GM18526 (cell line): ENCODE data around the gene ADAM15.

Experiments
- POLR2A ChIP-seq: IDR thresholded peaks from 3 replicates; pipeline ENCODE4 v1.6.1; 2011; ENCODE audit not compliant: insufficient read length; ENCODE audit errors: extremely low read depth

Gene ADAM15

DNA sequence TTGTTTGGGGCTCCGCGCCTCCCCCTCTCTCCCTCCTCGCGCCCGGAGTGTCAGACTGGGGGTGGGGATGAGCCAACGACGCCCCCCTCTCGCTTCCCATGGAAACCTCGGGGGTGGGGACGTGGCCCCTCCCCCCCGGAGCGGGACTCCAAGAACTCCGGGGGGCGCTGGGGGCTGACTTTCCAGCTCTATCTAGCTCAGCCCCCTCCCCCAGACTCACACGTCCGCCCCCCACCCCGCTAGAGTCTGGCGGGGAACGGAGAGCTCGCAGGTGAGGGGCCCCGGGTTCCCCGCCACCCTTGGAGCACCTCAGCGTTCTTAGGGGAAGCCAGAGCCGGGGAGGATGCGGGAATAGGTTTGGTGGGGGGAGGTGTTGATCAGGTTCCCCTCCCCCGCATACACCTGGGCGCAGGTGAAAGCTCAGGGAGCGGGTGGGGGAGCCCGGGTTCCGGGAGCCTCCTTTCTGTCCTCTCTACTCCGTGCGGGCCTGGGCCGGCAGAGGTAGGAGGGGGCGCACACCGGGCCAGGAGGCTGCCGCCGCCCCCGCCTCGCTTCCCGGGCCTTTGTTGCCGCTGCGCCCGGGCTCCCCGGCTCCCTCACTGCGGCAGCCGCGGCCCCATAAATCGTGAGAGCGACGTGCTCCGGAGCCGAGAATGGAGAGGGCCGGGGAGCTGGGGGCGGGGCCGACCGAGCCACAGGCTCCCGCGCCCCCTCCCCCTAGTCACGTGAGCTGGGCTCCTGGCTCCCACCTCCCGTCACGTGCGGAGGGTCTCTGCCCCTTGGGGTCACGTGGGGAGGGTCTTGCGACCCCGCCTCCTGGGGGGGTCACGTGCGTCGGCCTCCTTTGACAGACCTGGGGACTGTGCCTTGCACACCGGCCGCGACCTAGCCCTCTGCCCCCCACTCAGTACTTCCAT lies 29.5 kb downstream of the ADAM15 start:
- no peak for TF ChIP-seq POLR2A

GRCh38 chr1:155081472-155082300 lies 30.6 kb downstream of the ADAM15 start:
- TF ChIP-seq POLR2A = no peak

DNA sequence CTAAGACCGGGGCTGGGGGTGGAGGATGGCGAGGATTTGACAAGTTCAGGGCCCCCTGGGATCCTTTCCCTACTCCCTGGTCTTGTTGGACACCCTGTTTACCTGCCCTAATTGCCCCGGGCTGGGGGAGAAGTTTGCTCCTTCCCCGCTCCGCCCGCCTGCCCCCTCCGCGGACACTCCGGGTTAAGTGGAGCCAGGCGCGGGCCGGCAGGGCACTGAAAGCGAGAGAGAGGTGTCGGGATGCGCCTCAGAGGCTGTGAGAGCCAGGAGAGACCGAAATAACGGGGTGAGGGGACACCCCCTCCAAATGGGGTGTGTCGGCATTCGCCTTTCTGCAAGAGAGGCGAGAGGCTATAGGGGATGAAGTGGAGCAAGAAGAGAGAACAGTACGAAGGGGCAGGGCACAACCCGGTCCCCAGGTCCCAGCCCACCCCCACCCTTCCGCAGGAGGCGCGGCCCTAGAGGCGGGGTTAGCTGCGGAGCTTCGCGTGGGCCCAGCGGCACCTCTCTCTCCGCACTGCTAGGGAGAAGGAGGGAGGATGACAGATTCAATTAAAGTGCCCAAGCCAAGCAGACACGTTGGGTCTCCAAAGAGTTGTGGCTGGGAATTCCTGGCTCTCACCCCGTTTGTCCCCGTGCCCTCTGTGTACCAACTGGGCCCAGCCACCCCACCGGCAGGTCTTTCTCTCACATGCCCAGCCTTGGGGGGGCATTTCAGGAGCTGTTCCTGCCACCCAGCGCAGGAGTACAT lies 31.4 kb downstream of the ADAM15 start:
- no peak for TF ChIP-seq POLR2A

- no peak for TF ChIP-seq POLR2A
Observed at GRCh38 chr1:155083052-155083541, 32.0 kb downstream of the ADAM15 start.

DNA sequence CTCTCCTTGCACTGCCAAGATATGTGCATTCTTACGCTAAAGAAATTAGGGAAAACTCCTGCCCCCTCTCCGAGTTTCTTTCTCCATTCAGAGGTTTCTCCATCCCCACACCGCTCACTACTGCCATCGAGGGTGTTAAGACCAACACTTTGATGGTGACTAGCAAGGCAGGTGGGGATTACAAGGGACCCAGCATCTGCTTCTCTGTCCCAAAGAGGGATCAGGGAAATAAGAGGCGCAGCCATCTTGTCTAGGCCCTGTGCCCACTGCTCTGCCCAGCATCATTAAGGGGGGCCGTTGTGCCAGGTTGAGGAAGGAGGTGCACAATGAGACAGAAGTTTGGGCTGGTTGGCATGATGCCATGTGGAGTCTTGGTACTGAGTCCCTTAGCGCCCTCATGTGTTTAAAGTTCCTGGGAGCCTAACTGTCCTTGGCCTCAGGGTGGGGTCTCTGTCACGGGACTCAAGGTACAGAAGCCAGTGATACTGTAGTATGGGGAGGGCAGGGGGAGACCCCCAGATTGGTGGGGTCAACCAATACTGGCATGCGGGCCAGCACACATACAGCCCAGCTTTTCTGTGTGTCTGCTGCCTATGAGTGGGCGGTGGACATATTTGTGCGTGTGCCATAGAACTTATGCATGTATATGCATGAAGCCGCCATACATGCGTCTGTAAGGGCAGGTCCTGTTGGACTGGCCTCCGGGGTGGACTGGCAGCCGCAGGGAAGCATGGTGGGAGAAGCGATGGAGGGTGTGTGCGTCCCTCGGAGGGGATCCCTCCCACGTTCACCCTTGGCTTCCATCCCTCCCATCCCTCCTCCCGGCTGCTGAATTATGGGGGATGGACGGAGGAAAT lies 33.0 kb downstream of the ADAM15 start:
- no peak for TF ChIP-seq POLR2A

DNA sequence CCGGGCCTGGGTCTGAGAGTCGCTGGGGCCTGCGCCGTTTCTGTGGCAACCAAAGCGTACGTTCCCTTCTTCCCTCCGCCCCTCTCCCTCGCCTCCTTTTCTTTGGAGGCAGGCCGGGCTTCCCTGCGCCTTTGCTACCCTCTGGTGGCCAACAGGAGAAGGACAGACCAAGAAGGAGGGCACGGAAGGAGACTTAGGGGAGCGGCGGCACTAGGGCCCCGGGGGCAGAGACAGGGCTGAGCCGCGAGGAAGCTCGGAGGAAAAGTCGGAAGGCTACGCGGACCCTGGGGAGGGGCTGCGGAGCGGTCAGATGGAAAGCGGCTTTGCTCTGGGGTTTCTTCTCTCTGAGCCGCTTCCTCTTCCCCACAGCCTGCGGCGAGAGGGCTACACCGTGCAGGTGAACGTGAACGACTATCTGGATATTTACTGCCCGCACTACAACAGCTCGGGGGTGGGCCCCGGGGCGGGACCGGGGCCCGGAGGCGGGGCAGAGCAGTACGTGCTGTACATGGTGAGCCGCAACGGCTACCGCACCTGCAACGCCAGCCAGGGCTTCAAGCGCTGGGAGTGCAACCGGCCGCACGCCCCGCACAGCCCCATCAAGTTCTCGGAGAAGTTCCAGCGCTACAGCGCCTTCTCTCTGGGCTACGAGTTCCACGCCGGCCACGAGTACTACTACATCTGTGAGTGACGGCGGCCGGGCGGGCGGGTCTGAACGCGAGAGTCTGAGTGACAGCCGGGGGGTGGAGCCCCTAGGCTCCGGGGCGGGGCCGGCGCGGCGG lies 33.8 kb downstream of the ADAM15 start:
- TF ChIP-seq POLR2A = no peak

DNA sequence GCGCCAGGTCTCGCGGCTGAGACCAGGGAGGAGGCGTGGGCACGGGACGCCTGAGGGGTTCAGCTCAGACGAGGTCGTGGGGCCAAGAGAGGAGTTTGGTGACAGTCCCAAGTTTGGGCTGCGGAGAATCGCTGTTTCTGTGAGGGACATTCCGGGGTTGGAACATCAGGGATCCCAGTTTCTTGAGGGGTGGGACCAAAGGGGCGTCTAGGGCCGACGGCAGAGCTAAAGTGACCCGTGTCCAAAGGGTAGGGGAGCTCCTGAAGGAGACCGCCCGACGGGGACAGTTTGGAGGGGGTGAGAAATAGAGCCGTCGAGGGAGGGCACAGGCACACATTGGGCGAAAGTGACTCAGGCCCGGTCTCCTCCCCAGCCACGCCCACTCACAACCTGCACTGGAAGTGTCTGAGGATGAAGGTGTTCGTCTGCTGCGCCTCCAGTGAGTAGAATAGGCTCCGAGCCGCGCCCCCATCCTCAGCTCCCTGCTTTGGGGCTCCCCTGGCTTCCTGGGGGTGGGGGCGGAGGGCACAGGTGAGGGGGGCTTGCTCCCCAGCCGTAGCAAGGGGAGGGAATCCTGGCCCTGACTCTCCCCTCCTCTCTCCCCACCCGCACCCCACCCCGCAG lies 34.5 kb downstream of the ADAM15 start:
- no peak for TF ChIP-seq POLR2A

DNA sequence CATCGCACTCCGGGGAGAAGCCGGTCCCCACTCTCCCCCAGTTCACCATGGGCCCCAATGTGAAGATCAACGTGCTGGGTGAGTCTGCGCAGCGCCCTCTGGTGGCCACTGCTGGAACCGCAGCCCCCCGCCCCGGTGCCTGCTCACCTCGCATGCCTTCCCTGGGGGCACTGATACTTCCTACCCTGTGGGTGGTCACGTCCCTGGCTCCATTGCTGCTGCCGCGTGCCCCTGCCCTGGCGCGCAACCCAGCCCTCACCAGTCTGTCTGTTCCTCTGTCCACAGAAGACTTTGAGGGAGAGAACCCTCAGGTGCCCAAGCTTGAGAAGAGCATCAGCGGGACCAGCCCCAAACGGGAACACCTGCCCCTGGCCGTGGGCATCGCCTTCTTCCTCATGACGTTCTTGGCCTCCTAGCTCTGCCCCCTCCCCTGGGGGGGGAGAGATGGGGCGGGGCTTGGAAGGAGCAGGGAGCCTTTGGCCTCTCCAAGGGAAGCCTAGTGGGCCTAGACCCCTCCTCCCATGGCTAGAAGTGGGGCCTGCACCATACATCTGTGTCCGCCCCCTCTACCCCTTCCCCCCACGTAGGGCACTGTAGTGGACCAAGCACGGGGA lies 35.1 kb downstream of the ADAM15 start:
- no peak for TF ChIP-seq POLR2A

- TF ChIP-seq POLR2A = no peak
Observed at GRCh38 chr1:155086856-155087535, 35.9 kb downstream of the ADAM15 start.

GRCh38 chr1:155091071-155092051 lies 40.2 kb downstream of the ADAM15 start:
- TF ChIP-seq POLR2A = no peak

GRCh38 chr1:155092131-155092530 lies 41.0 kb downstream of the ADAM15 start:
- TF ChIP-seq POLR2A = no peak
